ENCODE results near the gene WAS.

- TF ChIP-seq KDM1A (IDR thresholded peaks at IDR 0.05; ENCODE audit: low read depth) (no peak), BHLHE40 (IDR thresholded peaks at IDR 0.05; ENCODE audit: low read depth, low read length) (no peak), CTCF (IDR thresholded peaks at IDR 0.05) (no peak), JUN (IDR thresholded peaks at IDR 0.05) (no peak), CBX8 (IDR thresholded peaks at IDR 0.05) (no peak), POLR2A (IDR thresholded peaks at IDR 0.05; ENCODE audit: low read length) (no peak), EP300 (IDR thresholded peaks at IDR 0.05) (no peak), NPAS2 (CRISPR knock-in tag; IDR thresholded peaks at IDR 0.05; ENCODE audit: borderline replicate concordance) (no peak)
These were observed 20.3 kb downstream of the WAS start for GRCh38 chrX:48703642-48704481.

Data from A549 (cell line).